GM08714 (cell line): ENCODE measurements around the gene C1QTNF5.
A peak's percentile ranks its signal among the peaks of the same experiment; 100 is the strongest.
"Not testable (repeated sequence)": the region's sequence is repeated elsewhere in the genome, so short reads cannot be mapped to it uniquely, and the experiment has no call there.

Experiments
- H3K4me3 ChIP-seq: fragments of 200-500 bp; sonication (Bioruptor generic); 2 replicates; pipeline ENCODE4 v1.5.1; 2014; ENCODE audit warnings: mild to moderate bottlenecking, low read length, inconsistent platforms
- ZNF274 ChIP-seq: IDR thresholded peaks from 2 replicates; pipeline ENCODE4 v1.6.1; 2012; ENCODE audit warnings: mild to moderate bottlenecking, low read depth, low read length

The C1QTNF5 gene, protein sequence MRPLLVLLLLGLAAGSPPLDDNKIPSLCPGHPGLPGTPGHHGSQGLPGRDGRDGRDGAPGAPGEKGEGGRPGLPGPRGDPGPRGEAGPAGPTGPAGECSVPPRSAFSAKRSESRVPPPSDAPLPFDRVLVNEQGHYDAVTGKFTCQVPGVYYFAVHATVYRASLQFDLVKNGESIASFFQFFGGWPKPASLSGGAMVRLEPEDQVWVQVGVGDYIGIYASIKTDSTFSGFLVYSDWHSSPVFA

DNA sequence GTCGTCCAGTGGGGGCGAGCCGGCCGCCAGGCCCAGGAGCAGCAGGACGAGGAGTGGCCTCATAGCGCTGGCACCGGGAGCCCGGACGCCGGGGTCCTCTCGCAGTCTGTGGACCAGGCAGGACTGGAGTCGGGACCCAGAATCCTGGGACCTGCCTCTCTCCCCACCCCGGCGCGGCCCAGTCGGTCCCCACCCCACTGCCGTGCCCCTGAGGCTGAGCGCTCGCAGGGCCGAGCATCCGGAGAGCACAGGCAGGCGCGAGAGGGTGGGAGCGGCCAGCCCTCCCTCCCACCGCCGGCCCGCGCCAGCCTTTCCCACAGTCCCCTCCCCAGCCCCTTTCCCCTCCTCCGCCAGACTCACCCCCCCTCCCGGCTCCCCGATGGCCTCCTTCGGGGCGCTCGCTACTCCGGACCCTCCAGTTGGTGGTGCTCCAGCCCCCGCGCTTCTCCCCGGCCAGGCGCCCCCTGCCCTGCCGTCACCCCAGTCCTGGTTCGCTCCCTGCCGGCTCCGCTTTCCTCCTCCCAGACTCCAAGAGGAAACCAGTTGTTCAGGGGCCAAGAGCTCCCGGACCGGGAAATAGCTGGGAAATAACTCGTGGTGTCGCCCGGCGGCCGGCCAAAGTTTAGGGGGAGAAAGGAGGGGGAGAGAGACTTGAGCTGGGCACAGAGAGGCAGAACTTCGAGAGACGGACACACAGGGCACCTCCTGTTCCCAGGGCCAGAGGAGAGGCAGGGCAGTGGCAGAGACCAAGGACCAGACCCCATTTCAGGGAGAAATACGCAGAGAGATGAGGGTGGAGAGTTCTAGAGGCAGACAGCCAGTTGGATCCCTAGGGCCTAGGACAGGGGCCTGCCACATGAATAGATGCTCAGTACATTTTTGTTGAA, at the start of gene C1QTNF5:
Gene C1QTNF5 (minus strand): TSS at position 549 of the 887 bp plus-strand sequence. CDS start 486 bp downstream, at position 63.
- no peak for TF ChIP-seq ZNF274
- no peak within 1 kb of the TSS for H3K4me3 ChIP-seq

DNA sequence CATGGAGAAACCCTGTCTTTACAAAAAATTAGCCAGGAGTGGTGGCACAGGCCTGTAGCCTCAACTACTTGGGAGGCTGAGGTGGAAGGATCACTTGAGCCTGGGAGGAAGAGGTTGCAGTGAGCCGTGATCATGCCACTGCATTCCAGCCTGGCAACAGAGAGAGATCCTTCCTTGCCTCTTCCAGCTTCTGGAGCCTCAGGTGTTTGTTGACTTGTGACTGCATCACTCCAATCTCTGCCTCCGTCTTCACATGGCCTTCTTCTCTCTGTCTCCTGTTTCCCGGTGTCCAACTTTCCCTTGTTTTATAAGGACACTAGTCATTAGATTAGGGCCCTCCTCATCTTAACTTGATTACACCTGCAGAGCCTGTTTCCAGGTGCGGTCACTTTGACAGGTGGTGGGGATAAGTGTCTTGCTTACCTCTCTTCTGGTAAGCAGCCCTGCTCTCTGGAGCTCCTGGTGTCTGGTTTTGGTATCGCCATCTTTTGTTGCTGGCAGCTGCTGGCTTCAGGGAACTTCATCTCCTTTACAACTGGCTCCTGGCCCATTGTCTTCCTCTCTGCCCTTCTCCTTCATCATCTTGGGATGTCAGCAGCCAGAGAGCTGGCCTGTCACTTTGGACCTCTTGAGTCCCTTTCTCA, 49.0 kb upstream of the C1QTNF5 start:
- TF ChIP-seq ZNF274 = no peak
- H3K4me3 ChIP-seq = no peak overlapping the region

DNA sequence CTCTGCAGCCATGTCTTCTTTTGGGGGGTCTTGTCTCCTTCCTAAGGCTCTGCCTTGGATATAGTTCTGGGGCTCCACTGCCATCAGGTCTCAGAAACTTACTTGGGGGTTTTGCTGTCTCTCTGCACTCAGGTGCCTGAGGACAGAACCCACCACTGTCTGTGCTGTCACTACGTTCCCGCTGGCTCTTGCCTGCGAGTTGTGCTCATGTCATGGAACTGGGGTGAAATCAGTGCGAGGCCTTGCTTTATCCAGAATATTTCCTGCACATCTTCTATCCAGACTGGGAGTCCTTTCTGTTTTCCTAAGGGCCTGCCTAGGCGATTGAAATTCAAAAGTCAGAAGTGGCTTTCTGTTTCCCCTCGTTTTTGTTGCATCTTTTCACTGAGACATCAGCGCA, 47.4 kb upstream of the C1QTNF5 start:
- TF ChIP-seq ZNF274 = no peak

DNA sequence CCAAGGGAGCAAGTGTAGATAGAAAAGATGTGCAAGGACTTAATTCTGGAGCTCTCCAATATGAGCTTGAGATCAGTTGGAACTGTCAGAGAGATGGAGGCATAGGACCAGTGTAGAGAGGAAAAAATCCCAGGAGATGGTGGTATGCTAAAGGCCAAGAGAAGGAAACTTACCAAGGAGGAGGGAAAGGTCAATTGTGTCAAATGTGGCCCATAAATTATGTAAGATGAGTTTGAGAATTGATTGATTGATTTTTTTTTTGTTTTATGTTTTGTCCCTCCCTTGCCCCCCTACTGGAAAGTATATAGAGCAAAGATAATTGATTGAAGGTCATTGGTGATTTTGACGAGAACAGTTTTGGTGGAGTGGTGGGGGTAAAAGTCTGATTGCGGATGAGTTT, 43.6 kb upstream of the C1QTNF5 start:
- TF ChIP-seq ZNF274 = no peak
- no peak overlapping the region for H3K4me3 ChIP-seq

More for the DNA sequence above, 47.4 kb upstream of the C1QTNF5 start:
- no peak overlapping the region for H3K4me3 ChIP-seq

DNA sequence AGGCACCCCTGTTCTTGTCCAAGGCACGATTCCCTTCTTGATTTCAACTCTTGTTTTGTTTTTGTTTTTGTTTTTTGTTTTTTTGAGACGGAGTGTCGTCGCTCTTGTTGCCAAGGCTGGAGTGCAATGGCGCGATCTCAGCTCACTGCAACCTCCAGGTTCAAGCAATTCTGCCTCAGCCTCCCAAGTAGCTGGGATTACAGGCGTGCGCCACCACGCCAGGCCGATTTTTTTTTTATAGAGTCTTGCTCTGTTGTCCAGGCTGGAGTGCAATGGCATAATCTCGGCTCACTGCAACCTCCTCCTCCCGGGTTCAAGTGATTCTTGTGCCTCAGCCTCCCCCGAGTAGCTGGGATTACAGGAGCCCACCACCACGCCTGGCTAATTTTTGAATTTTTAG, 41.8 kb upstream of the C1QTNF5 start:
- H3K4me3 ChIP-seq = not testable (repeated sequence)

DNA sequence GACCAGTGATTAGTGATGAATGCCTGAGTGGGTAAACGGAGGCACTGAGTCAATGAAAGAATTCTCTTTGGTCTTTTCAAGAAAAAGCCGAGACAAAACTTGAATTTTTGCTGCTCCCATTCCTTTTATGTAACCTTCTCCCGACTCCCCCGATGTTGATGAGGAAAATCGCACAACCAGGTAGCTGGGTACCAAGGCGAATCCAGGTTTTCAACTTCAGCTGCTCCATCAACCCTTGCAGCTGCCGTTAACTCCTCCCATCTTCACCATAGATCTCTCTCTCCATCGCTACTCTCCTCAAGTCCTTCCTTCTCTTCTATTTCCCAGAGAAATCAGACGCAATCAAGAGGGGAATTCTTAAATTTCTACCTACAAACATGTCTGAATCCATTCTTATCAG, 41.4 kb upstream of the C1QTNF5 start:
- peak overlapping the region; percentile 47; the same call in 1 of the 2 replicates for H3K4me3 ChIP-seq
- no peak for TF ChIP-seq ZNF274

DNA sequence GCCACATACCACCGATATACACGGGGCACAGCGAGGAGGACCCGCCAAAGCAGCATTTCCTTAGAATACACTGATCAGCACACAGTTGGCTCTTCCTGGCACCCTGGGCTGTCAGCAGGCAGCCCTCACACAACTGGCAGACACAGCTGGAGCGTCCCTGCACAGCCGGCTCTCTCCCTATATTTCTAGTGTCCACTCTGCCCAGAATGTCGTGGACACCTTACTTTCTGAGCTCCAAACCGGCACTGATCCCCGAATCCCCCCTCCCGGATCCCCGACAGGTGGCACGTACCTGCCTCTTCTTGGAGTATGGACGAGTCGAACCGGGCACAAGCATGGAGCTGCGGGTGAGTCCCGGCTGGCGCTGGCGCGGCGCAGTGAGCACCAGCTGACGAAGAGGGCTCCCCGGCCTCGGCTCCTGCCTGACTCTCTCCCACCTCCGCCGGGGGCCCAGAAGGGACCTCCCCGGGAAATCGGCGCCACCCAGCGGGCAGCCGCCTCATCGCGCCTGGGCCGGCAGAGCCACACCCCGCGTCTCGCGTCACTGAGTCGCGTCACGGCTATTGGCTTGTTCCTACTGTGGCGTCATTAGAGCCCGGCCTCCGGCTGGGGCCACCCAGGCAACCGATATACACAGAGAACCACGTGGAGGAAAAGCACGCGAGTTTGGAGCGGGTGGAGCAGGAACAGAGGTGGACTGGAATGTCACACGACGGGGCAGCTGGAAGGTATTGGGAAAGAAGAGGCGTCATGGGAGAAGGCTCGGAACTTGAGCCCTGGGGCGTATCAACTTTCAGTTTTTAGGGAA, 40.7 kb upstream of the C1QTNF5 start, which contains the start of gene USP2:
Gene USP2 (minus strand): TSS at position 510 of the 808 bp plus-strand sequence. CDS start 8,210 bp downstream, outside the sequence.
- peak within 1 kb of the TSS; percentile 47; the same call in 1 of the 2 replicates for H3K4me3 ChIP-seq
- no peak for TF ChIP-seq ZNF274

DNA sequence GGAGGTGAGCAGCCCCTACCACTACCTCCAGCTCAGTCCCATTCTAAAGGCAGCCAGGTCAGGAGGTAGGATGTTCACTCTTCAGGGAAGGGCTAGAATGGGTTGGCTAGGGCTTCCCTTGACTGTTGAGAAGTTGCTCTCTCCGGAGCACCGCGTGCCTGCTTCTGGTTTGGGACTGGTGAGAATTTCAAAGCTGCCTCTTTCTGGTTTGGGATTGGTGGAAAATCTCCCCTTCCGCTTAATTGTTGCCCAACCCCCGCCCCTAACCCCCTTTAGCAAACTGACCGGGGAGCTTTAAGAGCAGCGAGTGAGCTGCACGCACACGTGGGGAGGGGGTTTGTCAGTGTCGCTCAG, 40.1 kb upstream of the C1QTNF5 start:
- H3K4me3 ChIP-seq = no peak overlapping the region
- no peak for TF ChIP-seq ZNF274

DNA sequence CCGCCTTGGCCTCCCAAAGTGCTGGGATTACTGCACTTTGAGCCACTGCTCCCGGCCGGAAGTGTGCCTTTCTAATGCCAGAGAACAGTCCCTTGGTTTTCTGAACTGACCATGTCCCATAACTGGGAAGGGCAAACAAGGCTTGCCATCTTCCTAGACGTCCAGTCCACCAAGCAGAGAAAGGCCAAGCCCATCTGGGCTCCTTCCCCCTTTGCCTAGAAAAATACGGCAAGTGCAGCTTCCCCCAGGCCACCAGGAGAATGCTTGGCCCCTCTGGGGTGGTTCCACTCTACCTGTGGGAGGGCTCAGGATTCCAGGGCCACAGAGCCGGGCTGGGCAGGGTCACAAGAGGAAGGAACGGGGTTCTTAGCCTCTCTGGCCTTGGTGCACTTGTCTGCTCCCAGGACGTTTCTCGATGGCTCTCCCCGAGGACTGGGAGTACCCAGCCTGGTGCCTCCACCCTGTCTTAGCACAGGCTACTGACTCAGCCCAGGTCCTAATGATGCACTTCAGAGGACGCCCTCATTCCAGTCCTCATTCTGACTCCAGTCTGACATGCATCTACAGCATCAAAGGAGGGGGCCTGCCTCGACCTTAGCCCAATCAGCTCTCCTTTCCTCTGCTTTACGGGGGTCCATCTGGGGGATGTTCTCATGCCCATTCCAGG, 39.6 kb upstream of the C1QTNF5 start:
- no peak overlapping the region for H3K4me3 ChIP-seq
- TF ChIP-seq ZNF274 = no peak

DNA sequence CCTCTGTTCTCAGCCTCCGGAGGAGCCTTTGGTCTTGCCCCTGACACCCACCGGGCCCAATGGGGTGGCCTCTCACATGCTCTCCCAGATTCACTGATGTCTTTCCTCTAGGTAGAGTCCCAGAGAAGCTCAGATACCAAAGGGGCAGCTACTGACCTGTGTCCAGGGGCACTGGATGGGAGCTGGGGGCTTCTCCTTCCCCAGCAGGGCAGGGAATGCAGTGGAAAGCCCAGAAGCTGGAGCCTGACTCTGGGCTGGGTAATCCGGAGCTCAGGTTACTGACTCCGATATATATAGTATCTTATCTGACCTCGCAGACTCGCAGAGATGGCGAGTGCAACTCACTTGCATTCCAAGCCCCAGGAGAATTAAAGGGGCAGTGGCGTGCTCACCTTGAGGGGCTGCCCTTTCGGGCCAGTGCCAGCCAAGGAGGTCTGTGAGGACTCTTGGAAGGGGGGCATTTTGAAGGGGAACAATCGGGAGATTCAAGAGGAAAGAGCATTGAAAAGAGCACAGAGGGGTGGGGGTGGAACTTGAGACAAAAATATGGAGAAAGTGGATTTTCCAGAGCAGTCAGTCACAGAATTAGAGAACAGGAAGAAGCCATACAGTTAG, 38.3 kb upstream of the C1QTNF5 start:
- no peak for TF ChIP-seq ZNF274
- H3K4me3 ChIP-seq = no peak overlapping the region

DNA sequence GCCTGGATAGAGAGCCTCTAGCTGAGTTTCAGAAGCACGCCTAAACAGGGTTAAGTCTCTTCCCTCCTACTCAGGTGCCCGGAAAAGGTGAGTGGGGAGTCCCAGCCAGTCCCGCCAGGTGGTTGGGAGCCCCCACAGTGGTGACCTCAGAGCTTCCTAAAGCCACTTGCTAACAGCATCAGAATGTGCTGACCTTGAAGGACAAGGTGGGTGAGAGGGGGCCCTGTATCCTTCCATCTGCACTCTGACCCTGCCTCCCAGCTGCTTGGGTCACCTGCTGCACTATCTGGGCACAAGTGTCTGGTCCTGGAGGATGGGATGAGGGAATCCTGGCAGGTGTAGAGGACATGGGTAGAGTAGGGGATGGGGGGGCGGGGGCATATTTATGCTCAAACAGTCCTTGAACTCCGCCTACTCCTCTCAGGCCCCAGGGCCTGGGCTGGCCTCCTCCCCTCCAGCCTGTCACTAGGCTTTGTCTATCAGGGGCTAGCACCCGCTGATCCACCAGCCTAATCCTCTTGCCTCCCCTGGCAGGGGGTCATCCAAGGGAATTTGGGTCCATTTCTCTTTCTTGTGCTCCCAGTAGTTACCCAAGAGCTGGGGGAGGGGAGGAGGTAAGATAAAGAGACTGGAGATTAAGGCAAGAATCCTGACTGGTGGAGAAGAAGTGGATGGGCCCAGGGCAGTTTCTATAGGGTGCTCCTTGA, 37.4 kb upstream of the C1QTNF5 start:
- TF ChIP-seq ZNF274 = no peak
- H3K4me3 ChIP-seq = no peak overlapping the region

DNA sequence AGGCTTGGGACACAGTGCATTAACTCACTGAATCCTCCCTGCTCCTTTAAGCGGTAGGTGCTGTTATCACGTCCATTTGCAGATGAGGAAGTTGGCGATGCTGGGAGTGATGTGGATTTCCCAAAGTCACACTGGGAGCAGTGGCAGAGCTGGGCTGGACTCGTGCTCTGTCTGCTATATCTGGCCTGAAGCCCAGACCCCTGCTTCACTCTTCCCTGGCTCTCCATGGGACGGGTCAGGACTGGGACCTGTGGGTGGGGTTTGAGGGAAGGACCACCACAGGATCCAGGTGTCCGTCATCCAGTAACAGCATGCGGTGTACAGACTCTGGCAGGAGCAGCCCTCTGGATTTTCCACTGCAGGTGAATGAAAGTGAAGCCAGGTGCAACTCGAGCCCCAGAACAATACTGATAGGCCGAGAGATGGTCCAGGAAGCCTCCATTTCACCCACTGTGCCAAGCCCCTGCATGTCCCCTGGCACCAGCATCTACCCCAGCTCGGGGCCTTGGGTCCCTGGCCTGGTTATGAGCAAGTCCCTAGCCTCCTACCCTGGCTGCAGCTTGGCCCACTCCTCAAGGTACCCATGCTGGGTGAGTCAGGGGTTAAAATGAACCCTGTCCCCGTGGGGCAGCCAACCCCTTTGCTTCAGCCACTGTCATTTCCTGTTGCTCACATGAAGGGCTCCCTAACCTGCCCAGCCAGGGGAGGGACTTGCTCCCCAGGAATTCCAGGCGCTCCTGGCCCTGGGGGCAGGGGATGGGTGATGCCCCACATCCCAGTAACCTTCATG, 36.6 kb upstream of the C1QTNF5 start:
- H3K4me3 ChIP-seq = no peak overlapping the region
- no peak for TF ChIP-seq ZNF274
